ENCODE results near the gene MRRF. TPM values are rescaled to one million over a fixed set of nuclear protein-coding genes. Genes with fewer than 3 reads are reported as not detected.

MRRF gene
- total and polyA plus RNA-seq, 8 donors, result 7.1 to 98.6 (median 26.4) TPM

DNA sequence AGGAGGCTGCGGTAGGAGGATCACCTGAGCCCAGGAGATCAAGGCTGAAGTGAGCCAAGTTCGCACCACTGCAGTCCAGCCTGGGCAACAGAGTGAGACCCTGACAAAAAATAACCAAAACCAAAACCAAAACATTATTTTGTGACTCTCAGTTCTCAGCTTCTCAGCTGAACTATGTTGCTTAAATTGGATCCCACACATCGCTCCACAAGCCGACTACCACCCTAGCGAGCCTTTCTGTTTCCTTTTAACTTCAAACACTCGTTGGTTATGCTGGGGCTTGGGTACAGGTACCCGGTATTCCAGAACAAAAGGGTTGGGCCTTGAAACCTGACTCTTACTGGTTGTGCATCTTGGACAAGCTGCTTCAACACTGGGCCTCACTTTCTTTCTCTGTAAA is 102.4 kb downstream of the MRRF start:
- H3K9me3 ChIP-seq, result no peaks in the 10 kb centered on the region
- intact Hi-C loops (cut with DNase I; ENCODE audit: low total_unique reads), result no loop called here
- TF ChIP-seq POLR2AphosphoS5 (IDR thresholded peaks at IDR 0.05) (no peak), EP300 (IDR thresholded peaks at IDR 0.05) (no peak), POLR2A (IDR thresholded peaks at IDR 0.05) (no peak)
- TF ChIP-seq, protein P1, sequence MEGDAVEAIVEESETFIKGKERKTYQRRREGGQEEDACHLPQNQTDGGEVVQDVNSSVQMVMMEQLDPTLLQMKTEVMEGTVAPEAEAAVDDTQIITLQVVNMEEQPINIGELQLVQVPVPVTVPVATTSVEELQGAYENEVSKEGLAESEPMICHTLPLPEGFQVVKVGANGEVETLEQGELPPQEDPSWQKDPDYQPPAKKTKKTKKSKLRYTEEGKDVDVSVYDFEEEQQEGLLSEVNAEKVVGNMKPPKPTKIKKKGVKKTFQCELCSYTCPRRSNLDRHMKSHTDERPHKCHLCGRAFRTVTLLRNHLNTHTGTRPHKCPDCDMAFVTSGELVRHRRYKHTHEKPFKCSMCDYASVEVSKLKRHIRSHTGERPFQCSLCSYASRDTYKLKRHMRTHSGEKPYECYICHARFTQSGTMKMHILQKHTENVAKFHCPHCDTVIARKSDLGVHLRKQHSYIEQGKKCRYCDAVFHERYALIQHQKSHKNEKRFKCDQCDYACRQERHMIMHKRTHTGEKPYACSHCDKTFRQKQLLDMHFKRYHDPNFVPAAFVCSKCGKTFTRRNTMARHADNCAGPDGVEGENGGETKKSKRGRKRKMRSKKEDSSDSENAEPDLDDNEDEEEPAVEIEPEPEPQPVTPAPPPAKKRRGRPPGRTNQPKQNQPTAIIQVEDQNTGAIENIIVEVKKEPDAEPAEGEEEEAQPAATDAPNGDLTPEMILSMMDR (IDR thresholded peaks at IDR 0.05), result no peak
- H3K4me3 ChIP-seq, result no peak overlapping the region
- no peak for DNase-seq
- peaks cover 16 to 26% (median 19%) of the 10 kb centered on the region in 4 donors for H3K4me1 ChIP-seq
- no peak overlapping the region for H3K27ac ChIP-seq
- H3K27me3 ChIP-seq, result peaks cover 0 to 5% (median 0%) of the 10 kb centered on the region in 3 donors
- no peaks in the 10 kb centered on the region for H3K36me3 ChIP-seq
- WGBS, 5 donors, result 85 to 96% (median 94%) methylated on average over 7 of the region's 7 CpGs

DNA sequence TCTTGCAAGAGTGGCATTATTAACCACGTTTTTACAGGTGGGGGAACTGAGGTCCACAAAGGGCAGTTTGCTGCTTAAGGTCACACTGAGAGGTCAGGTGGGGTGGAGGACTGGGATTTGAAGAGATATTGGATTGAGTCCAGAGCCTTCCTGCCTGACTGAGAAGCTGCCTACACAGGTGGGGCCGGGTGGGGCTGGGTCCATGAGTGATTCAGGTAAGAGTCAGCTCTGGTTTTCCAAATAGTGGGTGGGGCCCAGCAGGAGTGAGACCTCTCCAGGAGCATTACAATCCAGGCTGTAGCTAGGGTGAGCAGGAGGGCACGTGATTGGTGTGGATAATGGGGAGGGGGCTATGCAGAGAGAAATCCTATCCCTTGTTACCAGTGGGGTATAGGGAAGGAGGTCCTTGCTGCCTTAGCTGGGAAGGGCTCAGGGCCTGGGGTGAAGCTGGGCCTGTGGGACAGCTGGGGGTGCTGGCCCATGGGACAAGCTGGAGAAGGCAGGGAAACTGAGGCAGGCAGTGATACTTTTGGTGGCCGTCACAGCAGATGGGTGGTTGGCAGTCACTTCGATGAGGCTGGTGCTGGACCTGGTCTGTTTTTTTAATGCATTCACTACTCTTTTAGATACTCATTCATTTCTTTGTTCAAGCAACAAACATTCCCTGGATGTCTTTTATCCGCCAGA is 103.2 kb downstream of the MRRF start:
- no peak overlapping the region for H3K4me3 ChIP-seq
- H3K36me3 ChIP-seq, result no peaks in the 10 kb centered on the region
- no peak overlapping the region for H3K27ac ChIP-seq
- no peak for DNase-seq
- H3K9me3 ChIP-seq, result no peaks in the 10 kb centered on the region
- intact Hi-C loops (cut with DNase I; ENCODE audit: low total_unique reads), result no loop called here
- peaks cover 16 to 34% (median 23%) of the 10 kb centered on the region in 4 donors for H3K4me1 ChIP-seq
- H3K27me3 ChIP-seq, result peaks cover 0 to 5% (median 0%) of the 10 kb centered on the region in 3 donors
- TF ChIP-seq, protein P1 (IDR thresholded peaks at IDR 0.05), result no peak
- TF ChIP-seq POLR2A (IDR thresholded peaks at IDR 0.05) (no peak), EP300 (IDR thresholded peaks at IDR 0.05) (no peak), POLR2AphosphoS5 (IDR thresholded peaks at IDR 0.05) (no peak)
- 77 to 85% (median 80%) methylated on average over 6 of the region's 6 CpGs for WGBS, 5 donors

DNA sequence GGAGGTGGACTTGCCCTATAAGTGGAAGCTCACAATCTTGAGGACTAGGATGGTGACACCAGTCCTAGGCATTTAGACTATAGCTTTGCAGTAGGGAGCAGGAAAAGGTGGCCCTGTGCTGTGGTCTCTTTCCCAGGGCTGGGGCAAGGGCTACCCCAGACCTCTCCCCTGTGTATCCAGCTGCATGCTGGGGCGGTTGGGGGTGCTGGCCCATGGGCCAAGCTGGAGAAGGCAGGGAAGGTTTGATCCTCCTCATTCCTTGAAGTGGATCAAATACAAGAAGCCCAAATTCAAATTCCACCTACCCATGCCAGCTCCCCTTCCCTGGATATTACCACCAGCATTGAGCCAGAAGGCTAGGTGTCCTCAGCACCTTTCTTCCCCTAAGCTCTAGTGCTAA is 104.0 kb downstream of the MRRF start:
- no peak overlapping the region for H3K27ac ChIP-seq
- 88 to 100% (median 100%) methylated on average over 1 of the region's 1 CpG for WGBS, 5 donors

DNA sequence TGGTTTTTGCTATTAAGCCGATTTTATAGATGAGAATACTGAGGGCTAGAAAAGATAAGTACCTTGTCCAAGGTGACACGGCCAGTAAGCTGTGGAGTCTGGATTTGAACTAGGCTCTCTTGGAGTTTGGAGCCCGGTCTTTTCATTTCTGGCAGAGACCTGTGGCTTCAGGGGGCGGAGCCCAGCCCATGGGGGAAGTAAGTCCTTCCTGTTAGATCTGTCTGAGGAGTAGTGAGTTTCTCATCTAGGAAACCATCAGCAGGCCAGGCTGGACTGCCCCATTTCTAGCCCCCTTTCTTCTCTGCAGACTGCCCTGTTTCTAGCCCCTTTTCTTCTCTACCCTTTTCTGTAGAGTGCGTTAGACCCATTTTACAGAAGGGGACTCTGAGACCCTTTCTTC is 105.6 kb downstream of the MRRF start:
- Histone ChIP-seq H3K27ac (peak overlapping the region in 4 of 5 donors; percentile 55 to 79 (median 68)), H3K4me3 (peak overlapping the region; percentile 52 to 58 (median 55)), H3K9me3 (no peaks in the 10 kb centered on the region), H3K27me3 (peaks cover 0 to 5% (median 0%) of the 10 kb centered on the region in 3 donors), H3K4me1 (peaks cover 31 to 58% (median 44%) of the 10 kb centered on the region in 4 donors), H3K36me3 (no peaks in the 10 kb centered on the region)
- no peak for DNase-seq
- 62 to 68% (median 65%) methylated on average over 5 of the region's 5 CpGs for WGBS, 5 donors
- no peak for TF ChIP-seq EP300 (IDR thresholded peaks at IDR 0.05)
- TF ChIP-seq, protein P1 (IDR thresholded peaks at IDR 0.05), result no peak
- no peak for TF ChIP-seq POLR2A (IDR thresholded peaks at IDR 0.05)
- TF ChIP-seq POLR2AphosphoS5 (IDR thresholded peaks at IDR 0.05), result no peak
- intact Hi-C loops (cut with DNase I; ENCODE audit: low total_unique reads), result no loop called here

More for the DNA sequence above, 104.0 kb downstream of the MRRF start:
- Histone ChIP-seq H3K4me3 (no peak overlapping the region), H3K9me3 (no peaks in the 10 kb centered on the region), H3K27me3 (peaks cover 0 to 5% (median 0%) of the 10 kb centered on the region in 3 donors), H3K4me1 (peaks cover 17 to 41% (median 27%) of the 10 kb centered on the region in 4 donors), H3K36me3 (no peaks in the 10 kb centered on the region)
- TF ChIP-seq POLR2AphosphoS5 (IDR thresholded peaks at IDR 0.05) (no peak), POLR2A (IDR thresholded peaks at IDR 0.05) (no peak), EP300 (IDR thresholded peaks at IDR 0.05) (no peak)
- TF ChIP-seq, protein P1 (IDR thresholded peaks at IDR 0.05), result no peak
- DNase-seq, result no peak
- intact Hi-C loops (cut with DNase I; ENCODE audit: low total_unique reads), result no loop called here

Measured in stomach (tissue), 9 donors.